GM21717 (cell line): ENCODE results near the gene SYNE1.

Experiments
- ATAC-seq: cut with Tn5 transposase; IDR thresholded peaks from one replicate; pipeline ENCODE4 v1.9.1; 2021; ENCODE audit warnings: mild to moderate bottlenecking, moderate library complexity; ENCODE audit not compliant: unreplicated experiment

The SYNE1 gene

DNA sequence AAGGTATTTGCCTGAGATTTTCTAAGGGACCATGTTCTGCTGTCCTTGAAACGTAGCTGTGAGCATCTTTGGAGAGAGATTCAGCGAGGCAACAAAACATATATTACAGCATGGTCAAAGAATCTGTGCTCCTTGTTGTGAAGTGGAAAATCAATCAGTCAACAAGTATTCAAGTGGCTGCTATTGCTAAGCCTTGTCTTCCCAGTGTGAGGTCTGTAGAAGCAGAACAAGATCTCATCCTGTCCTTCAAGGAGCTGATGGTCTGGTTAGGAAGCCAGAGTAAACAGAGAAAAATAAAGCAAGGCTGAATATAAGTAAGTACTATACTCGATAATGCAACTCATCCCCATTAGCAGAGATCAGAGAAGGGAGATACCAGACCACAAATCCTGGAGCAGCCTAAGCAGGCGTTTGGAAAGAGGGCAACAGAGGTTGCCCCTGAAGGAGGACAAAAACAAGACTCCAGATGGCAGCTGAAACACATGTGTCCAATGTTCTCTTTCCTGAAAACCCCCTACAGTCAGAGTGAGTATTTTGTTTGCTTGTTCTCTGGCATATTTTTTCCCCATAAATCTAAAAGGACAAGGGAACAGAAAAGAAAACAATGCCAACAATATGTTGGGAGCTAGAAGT lies 392.0 kb downstream of the SYNE1 start:
- no peak for ATAC-seq

DNA sequence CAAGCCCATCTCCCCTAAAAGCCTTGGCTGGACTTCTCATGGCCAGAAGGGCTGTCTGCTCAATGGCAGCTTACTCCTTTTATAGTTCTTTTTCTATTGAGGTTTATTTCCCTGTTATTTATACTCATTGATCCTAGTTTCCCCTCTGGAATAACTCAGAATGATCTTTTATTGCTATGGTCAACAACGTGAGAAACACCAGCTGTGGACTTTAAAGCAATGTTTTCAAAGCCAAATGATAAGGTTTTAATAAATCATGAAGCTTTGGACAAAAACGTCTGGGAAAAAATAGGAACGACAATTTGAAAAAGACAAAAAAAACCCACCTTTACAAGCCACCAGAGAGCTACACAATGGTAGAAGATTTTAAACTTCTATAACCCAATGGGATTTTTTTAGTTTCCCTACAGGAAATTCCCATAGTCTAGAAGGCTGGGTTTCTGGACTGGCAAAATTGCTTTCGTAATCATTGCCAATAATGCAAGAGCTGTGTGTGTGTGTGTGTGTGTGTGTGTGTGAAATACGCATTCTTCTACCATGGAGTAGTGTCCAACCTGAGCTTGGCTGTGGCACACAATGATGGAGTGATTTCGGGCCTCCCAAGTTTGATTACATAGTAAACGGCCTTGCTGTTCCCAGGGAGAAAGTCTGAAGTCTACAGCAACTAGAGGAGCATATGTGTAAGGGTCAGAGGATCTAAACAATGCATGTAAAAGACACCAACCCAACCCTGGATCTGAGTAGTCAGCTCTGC lies 396.0 kb downstream of the SYNE1 start:
- ATAC-seq = no peak

DNA sequence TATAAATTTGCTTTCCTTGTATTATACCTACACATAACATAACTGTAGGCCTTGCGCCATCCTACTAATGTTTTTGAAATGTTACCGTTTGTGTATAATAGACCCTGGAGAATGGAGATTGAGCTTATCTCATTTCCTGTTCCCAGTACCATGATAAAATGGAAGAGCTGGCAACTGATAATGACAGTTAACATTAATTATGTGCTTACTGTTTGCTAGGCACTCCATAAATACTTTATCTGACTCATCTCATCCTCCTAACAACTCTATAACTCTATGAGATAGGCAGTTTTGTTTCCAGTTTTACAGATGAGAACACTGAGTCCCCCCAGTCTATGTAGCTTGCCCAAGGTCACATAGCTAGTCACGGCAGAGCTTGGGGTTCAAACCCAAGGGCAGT lies 396.7 kb downstream of the SYNE1 start:
- ATAC-seq = no peak

DNA sequence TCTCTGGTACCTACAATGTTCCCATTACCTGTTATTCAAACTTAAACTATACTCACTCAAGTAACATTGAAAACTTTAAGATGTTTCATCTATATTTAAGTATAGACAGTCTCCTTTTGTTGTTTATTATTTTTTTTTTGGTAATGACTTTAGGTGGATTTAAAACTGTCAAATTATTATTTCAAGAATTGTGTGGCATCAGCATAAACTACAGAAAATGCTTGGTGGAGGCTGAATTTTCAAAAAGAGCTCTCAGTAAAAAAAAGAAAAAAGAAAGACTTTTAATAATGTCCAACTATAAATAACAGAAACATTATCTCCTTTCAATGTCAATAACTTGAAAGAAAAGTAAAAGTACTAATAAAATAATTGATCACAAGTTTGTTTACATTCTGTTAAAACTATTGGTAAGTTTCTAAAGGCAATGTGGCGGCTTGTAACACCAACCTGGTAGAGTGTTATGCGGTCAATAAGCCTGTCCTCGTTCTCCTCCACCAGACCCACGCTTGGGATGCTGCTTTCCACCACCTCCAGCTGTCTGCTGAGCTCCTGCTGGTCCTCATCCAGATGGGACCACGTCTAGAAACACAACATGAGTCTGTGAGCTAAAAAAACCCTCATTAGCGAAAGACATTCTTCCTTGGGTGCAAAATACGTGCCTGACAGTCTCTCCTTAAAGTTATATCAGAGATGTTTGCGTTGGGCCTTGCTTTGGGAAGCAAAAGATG lies 400.6 kb downstream of the SYNE1 start:
- ATAC-seq = no peak

DNA sequence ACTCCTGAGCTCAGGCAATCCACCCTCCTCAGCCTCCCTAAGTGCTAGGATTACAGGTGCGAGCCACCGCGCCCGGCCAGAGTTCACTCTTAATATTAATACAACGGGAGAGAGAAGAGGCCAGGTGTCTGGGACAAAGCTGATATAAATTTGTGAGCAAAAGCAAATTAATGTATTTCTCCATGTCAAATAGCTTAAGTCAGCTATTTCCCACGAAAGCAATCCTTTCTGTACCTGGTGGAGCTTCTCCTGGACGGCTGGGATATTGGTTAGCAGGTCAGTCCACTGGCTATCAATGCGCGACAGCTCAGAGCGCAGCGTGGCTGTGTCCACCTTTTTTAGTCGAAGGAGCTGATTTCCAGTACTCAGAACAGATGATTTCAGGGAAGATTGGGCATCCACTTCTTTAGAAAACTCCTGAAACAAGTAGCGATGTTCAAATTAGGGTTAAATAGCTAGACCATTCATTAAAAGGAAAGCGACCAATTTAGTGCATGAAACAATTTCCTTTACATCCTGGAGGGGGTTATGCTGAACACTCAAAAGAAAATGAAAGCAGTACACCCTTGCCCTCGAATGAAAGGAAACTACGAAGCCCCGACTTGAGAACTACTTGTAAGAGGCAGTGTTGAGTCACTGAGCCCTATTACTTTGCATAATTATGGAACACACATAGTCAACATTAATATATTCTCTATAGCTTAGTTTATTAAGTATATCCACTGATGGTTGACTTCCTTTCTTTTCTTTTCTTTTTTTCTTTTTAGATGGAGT lies 403.4 kb downstream of the SYNE1 start:
- ATAC-seq = no peak

DNA sequence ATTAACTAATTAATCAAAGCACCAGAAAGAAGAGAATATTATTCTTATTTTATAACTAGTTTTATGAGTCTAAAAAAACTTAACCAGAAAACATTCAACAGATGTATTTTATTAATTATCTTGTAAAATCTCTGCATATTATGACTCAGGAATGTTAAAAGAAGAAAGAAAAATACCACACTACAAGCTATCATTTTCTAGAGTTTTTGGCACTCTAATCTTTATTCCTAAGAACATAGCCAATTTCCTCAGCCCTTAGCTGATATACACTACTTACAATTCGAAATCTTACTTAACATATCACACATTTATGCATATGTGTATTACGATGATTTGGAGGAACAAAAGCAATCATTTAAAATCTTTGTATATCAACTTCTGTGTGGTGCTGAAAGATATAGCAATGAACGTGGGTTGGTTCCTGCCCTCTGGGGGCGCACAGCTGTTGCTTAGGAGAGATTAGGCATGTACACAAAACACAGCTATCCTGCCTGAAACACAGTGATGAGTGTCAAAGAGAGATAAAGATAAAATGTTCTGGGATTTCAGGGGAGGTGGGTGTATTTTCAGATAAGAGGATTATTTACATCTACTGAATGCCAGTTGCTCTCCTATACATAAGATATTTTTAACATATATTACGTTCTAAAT lies 404.5 kb downstream of the SYNE1 start:
- no peak for ATAC-seq

DNA sequence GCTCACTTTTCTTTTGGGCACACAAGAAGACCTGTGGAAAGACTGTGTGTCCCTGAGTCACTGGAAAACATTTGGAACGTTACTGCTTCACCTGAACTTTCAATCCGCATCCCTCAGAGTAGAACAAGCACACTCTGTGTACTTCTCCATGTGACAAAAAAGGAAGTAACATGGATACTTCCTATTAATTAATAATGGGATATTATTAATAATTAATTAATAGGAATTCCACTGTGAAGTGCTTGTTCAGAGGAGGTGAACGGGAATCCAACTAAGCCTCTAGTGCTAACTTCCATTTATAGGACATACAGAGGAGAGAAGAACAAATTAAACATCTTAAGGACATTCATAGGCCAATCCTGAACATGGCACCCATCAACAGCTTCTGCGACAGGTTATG lies 407.8 kb downstream of the SYNE1 start:
- ATAC-seq = no peak

DNA sequence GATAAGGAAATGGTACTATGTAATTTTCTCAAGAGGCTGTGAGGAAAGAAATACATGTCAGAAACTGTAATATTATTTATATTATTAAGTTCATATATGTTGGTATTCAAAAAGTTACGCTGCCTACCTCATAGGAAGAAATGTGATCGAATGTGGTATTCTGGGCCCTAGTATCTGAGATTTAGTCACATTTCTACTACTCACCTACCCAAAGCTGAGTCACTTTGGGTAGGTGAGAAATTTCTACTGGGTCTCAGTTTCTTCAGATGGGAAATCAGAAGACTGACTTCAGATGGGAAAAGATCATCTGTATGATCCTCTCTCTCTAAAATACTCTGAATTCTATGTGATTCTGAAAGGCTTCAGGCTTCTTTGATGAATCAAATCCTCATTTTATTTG lies 411.0 kb downstream of the SYNE1 start:
- no peak for ATAC-seq

DNA sequence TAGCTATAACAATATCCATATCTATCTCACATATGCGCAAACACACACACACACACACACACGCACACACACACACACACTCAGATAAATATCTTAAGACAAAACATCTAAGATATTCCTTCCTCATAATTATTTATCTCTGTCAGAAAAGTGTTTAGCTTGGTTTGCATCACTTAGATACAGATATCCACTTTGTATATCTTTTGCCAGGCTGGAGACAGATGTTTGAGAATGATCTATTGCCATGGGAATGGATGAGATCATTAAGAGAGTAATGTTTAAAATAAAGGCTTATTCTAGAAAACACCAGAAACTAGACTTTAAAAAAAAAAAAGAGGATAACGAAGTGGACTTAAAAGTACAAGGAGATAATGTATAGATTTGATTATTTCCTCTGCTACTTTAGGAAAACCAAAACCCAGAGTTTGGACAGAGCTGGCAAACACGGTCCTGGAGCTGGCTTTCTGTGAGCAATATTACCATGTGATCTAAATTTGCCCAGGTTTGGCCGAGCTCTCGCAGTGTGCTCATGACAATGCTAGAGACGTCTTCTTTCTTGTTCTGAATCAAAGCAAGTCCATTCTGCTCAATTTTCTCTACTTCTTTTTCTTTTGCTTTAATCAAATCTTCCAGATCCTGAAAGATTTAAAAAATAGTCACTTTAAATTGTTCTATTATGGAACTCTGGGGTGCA lies 411.8 kb downstream of the SYNE1 start:
- no peak for ATAC-seq

DNA sequence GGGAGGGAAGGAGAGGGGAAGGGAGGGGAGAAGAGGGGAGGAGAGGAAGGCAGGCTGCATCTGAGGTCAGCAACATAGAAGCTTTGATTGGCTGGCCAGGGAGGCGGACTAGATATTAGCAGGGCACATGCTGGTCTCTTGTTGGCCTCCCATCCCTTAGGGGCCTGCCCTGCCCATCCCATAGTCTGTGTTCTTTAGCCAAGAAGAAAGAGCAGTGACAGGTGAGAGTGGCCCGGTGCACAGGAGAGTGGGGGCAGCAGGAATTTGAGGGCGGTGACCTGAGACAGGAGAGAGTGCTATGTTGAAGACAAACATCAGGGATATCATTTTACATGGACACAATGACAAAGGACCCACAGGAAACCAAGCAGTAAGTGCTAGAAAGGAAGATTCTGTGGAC lies 413.5 kb downstream of the SYNE1 start:
- no peak for ATAC-seq

DNA sequence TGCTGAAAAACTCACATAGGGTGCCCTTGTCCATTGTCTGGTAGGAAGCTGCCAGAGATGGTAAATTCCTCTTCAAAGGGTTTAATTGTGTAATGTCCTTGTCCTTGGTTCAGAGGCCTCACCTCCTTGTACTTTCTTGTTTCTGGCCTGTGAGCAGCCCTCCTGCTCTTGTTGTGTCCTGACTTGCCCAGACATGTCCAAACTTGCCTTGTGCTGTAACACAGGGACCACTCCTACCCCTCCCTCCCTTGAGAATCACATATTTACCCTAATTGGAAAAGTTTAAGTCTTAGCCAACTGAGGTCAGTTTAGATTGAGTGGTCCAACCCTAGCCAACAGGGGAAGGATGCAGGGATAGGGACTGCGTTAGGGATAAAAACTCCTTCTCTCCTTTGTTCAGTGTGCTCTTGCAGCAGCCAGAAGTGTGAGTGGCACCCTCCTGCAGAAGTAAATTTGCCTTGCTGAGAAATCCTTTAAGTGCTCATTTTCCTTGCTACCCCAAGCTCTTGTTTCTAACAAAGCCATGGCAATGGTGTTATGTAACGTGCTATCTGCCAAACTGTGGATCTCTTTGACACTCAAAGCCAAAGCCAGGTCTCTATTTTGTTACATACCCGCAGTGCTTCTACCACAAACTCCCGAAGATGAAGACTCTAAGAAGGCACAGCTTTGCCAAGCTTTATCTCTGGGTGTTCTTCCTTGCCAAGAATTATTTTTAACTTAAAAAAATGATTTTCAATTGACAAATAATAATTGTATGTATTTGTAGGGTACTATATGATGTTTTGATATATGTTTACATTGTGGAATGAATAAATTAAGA lies 415.1 kb downstream of the SYNE1 start:
- ATAC-seq = no peak

DNA sequence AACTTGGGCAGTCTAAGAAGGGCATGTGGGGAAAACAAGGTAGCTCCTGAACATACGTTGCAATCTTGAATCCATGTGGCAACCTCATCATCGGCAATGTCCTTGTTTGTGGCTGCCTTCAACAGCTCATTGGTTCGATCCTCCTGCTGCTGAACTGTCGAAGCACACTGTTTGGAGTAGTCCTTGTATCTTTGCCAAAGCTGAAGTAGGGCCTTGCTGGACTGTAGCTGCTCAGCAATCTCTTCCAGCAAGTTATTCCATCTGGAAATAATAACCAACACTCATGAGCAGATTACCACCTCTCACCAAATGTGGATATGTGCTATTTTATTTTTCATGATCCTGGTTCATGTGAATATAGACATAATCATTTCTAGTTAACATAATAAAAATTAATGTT lies 416.4 kb downstream of the SYNE1 start:
- no peak for ATAC-seq

DNA sequence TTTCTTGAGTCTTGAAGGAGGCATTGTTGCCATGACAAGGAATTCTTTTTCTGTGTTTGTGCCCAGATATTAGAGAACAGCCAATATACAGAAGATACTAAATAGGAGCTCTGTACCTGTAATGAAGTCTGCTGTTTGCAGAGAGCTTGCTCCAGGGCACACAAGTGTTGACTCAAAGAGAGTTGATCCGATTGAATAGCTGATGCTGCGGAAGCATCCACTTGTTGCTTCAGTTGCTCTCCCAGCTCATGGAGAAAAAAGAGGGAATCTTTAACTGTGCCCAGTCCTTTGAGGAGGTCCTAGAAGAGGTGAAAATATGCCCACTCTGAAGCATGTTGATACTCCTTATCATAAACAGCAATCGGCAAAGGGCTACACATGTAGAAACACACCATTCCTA lies 418.3 kb downstream of the SYNE1 start:
- no peak for ATAC-seq

DNA sequence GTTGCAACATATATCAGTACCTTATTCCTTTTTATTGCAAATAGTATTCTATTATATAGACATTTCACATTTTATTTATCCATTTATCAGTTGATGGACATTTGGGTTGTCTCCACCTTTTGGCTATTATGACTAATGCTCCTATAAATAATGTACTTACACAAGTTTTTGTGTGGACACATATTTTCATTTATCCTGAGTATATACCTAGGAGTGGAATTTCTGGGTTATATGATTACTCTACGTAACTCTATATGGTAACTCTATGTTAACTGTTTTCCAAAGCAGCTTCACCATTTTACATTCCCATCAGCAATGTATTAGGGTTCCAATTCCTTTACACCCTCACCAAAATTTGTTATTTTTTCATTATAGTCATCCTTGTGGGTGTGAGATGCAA lies 424.7 kb downstream of the SYNE1 start:
- ATAC-seq = no peak

DNA sequence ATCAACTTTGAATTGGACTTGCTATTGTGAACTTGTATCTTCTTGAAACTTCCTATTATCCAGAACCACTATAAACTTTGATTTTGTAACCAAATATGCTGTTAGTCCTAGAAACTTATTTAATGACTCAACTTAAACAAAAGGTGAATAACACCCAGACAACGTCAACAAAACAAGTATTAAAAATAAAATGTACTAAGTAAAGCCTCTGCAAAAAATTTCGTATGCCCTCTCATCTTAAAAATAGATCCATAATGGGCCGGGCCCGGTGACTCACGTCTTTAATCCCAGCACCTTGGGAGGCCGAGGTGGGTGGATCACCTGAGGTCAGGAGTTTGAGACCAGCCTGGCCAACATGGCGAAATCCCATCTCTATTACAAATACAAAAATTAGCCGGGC lies 428.0 kb downstream of the SYNE1 start:
- ATAC-seq = no peak

DNA sequence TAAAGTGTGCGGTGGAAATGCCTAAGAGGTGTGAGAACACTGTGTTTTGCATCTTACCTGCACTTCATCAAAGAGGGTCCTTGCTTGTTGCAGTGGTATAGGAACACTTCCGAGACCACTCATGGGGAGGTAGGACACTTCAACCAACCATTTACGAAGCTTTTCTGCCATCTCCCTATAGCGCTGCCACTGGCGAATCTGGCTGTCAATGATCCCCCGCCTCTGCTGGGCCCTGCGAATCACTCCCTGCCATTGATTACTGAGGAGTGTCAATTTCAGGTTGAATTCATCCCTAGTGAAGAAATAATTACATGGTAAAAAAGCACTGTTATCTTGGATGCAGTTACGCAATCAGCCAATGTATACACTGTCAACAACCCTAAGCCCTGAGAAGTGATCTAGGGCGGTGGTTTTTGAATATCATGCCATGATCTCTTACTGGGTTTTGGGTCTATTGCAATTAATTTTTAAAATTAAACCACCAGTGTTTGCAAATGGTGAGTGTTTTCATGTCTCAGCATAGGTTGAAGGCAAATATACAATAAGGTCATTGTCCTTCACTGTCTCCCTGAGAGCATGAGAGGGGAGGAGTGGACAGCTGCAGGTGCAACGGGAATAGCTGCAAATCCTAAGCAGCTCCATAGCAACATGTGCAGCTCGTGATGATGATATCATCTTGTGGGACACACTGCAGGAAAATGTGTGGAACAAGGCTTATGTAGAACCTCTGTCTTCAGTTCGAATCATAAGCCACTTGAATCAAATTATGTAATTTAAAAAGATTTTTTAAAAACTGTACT lies 429.0 kb downstream of the SYNE1 start:
- no peak for ATAC-seq

DNA sequence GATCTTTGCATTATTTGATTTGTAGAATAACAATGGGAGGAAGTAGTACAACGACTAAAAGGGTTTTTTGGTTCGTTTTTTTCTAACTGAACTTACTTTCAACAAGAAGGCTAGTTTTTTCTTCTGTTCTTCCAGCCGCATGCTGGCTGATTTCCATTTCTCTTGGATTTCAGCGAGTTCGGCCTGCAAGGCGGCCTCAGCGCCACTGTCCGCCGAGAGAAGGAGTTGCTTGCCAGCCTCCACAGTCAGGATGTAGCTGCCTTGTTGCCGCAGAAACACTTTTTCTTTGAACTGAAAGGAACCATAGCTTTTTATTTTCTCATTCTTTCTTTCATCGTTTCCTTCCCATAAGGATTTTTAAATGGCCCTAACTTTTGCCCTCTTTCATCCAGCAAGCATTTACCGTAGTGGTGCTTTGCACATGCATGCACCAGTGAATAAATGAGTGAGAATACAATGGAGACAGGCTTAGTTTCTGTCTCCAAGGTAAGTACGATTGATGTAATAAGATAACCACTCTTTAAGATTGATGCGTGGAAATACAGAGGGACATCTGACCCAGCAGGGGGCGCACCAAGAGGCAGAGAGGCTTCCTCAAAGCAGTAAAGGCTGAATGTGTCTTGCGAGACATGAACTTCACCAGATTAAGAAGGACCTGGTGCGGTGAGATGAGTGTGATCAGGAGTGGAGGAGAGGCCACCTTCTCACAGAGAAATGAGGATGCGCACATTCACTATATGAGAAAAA lies 430.9 kb downstream of the SYNE1 start:
- ATAC-seq = no peak

DNA sequence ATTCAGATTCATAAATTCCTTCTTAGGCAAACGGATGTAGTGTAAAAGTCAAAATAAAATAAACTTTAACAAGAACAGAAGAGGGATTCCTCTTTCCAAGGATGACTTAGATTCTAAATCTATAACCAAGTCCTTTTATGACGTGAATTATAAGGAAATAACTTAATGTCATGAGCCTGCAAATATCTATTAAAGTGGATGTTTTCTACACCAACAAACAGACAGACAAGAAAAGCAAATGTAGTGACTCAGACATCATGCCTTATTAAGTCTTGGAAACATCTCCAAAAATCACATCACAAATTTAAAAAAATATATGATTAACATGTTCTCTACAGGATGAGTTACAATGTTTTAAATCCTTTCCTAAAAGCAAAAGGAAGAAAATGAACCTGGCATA lies 432.6 kb downstream of the SYNE1 start:
- no peak for ATAC-seq
